HUES64 (cell line): ENCODE data around the gene WNT5A.

Experiments used
- H3K27ac ChIP-seq: 2 replicates; pipeline ENCODE4 v1.7.0; 2013; ENCODE audit warnings: low read depth, low read length, inconsistent platforms
- H3K27me3 ChIP-seq: 2 replicates; pipeline ENCODE4 v1.6.1; 2013; ENCODE audit warnings: mild to moderate bottlenecking, low read length; ENCODE audit not compliant: insufficient read depth
- H3K36me3 ChIP-seq: 2 replicates; pipeline ENCODE4 v1.6.1; 2013; ENCODE audit warnings: mild to moderate bottlenecking, low read length; ENCODE audit not compliant: insufficient read depth
- H3K4me1 ChIP-seq: 2 replicates; pipeline ENCODE4 v1.6.1; 2013; ENCODE audit warnings: mild to moderate bottlenecking, low read length, moderate library complexity; ENCODE audit not compliant: insufficient read depth
- H3K4me3 ChIP-seq: 2 replicates; pipeline ENCODE4 v1.5.1; 2013; ENCODE audit warnings: mild to moderate bottlenecking, low read length, moderate library complexity
- H3K9ac ChIP-seq: 2 replicates; pipeline ENCODE4 v1.6.1; 2013; ENCODE audit warnings: mild to moderate bottlenecking, low read depth, low read length
- H3K9me3 ChIP-seq: 2 replicates; pipeline ENCODE4 v1.6.1; 2013; ENCODE audit warnings: low read depth, low read length; ENCODE audit not compliant: insufficient read depth
- WGBS: fragments of 150-250, 120-280 bp; methylation state at CpG from one replicate; pipeline ENCODE4 v1.1.7; 2013; ENCODE audit warnings: missing lambda C conversion rate; 5-methylcytosine and 5-hydroxymethylcytosine counted together

The WNT5A gene

DNA sequence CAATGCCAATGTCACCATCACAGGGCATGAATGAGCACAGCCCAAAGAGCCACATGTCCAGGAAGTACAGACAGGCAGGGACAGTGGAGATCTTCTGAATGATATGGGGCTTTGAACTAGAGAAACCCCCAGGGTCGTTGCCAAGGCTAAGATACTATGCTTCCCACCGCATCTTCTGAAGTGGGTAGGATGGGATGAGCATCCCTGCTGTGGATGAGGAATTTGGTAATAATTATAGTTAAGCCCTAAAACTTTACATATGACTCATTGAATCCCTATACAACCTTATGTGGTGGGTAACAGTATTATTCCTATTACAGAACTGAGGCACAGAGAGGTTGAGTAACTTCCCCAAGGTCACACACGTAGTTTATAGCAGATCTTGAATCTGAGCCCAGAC is 44.2 kb downstream of the WNT5A start:
- WGBS, result 91% methylated on average over 3 of the region's 3 CpGs
- no peaks in the 10 kb centered on the region for H3K36me3 ChIP-seq
- H3K27me3 ChIP-seq, result no peaks in the 10 kb centered on the region
- no peaks in the 10 kb centered on the region for H3K9me3 ChIP-seq
- no peak overlapping the region for H3K9ac ChIP-seq
- no peak overlapping the region for H3K4me3 ChIP-seq
- no peaks in the 10 kb centered on the region for H3K4me1 ChIP-seq
- H3K27ac ChIP-seq, result no peak overlapping the region

GRCh38 chr3:55441499-55441898 is 45.6 kb downstream of the WNT5A start:
- H3K27me3 ChIP-seq, result no peaks in the 10 kb centered on the region
- H3K4me3 ChIP-seq, result no peak overlapping the region
- WGBS, result 87% methylated on average over 4 of the region's 4 CpGs
- H3K36me3 ChIP-seq, result no peaks in the 10 kb centered on the region
- no peak overlapping the region for H3K27ac ChIP-seq
- no peak overlapping the region for H3K9ac ChIP-seq
- no peaks in the 10 kb centered on the region for H3K9me3 ChIP-seq
- H3K4me1 ChIP-seq, result no peaks in the 10 kb centered on the region

- Histone ChIP-seq H3K4me3 (no peak overlapping the region), H3K9ac (no peak overlapping the region), H3K27me3 (no peaks in the 10 kb centered on the region), H3K4me1 (no peaks in the 10 kb centered on the region), H3K9me3 (no peaks in the 10 kb centered on the region), H3K36me3 (no peaks in the 10 kb centered on the region), H3K27ac (no peak overlapping the region)
- 95% methylated on average over 2 of the region's 2 CpGs for WGBS
These were observed 46.9 kb downstream of the WNT5A start for GRCh38 chr3:55440104-55440708.

DNA sequence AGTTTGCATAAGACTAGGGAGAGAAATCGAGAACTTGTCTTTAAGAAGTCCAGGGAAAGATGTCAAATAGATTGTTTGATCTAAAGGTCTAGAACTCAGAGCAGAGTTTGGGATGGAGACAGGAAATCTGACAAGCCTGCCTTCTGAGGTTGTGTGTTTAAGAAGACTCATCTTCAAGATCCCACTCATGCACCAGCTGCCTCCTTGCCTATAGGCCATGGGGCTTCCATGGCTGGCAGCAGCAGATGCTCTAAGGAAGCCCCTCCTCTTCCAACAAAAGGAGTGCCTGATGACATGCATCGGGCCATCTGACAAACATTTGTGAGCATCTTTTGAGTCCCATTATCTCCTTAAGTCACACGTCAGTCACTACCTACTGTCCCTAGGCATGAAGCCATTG is 47.4 kb downstream of the WNT5A start:
- Histone ChIP-seq H3K27me3 (no peaks in the 10 kb centered on the region), H3K27ac (no peak overlapping the region), H3K36me3 (no peaks in the 10 kb centered on the region), H3K9me3 (no peaks in the 10 kb centered on the region), H3K4me3 (no peak overlapping the region), H3K4me1 (no peaks in the 10 kb centered on the region), H3K9ac (no peak overlapping the region)
- 92% methylated on average over 3 of the region's 3 CpGs for WGBS

DNA sequence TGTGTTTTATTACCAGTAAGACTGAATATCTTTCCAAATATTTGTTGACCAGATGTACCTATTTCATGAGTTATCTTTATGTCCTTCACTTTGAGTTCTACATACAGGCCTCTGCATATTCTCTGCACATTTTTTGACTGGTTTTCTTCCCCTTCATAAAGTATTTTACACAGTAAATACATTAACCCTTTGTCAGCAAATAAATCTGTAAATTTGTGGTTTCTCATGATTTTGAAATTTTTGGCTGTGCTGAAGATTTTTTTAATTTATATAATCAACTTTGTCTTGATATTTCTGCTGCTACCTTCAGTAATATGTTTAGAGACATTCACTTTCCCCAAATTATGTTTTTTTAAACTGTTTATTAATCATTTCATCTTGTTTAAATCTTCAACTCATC is 50.5 kb downstream of the WNT5A start:
- no peak overlapping the region for H3K4me3 ChIP-seq
- H3K36me3 ChIP-seq, result no peaks in the 10 kb centered on the region
- no peaks in the 10 kb centered on the region for H3K4me1 ChIP-seq
- H3K27ac ChIP-seq, result no peak overlapping the region
- H3K9me3 ChIP-seq, result no peaks in the 10 kb centered on the region
- H3K27me3 ChIP-seq, result no peaks in the 10 kb centered on the region
- no peak overlapping the region for H3K9ac ChIP-seq

GRCh38 chr3:55435491-55435890 is 51.6 kb downstream of the WNT5A start:
- Histone ChIP-seq H3K9me3 (no peaks in the 10 kb centered on the region), H3K4me1 (no peaks in the 10 kb centered on the region), H3K4me3 (no peak overlapping the region), H3K27ac (no peak overlapping the region), H3K27me3 (no peaks in the 10 kb centered on the region), H3K9ac (no peak overlapping the region), H3K36me3 (no peaks in the 10 kb centered on the region)
- WGBS, result 81% methylated on average over 8 of the region's 8 CpGs

DNA sequence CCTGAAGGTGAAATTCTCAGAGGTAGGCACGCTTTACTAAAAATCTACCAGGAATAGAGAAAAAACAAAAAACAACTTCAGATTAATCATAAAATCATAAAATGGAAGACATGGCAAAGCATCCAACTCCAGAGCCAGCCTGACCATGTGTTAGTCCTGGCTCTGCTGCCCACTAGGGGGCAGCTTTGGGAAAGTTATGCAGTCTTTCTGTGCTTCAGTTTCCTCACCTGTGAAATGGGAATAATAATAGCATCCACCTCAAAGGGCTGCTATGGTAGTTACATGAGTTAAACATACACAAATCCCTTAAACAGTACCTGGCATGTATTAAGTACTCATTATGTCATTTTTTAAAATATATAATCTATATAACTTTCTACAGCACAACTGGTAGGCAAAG is 52.3 kb downstream of the WNT5A start:
- Histone ChIP-seq H3K36me3 (no peaks in the 10 kb centered on the region), H3K9ac (no peak overlapping the region), H3K27ac (no peak overlapping the region), H3K4me1 (no peaks in the 10 kb centered on the region), H3K4me3 (no peak overlapping the region), H3K9me3 (no peaks in the 10 kb centered on the region), H3K27me3 (no peaks in the 10 kb centered on the region)
- no CpG with 5 or more reads among the region's 1 CpG for WGBS

DNA sequence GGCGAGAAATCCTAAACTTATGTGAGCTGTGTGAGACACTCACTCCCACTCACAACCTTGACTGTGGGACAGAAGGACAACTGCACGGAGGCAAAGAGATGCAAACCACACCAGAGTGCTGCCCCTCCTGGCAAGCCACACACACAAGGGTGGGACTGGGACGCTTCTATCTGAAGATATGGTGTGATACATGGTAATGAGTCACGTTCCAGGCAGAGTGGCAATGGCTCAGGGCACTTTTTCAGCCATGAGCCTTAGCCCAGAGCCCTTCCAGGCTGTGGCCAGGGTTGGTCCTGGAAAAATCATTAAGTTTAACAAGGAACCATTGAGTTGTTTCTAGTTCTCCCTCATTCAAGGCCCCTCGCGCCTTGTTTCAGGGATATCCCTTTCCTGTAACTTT is 56.1 kb downstream of the WNT5A start:
- no peaks in the 10 kb centered on the region for H3K36me3 ChIP-seq
- no peak overlapping the region for H3K9ac ChIP-seq
- WGBS, result 93% methylated on average over 6 of the region's 6 CpGs
- no peaks in the 10 kb centered on the region for H3K9me3 ChIP-seq
- H3K27me3 ChIP-seq, result no peaks in the 10 kb centered on the region
- no peak overlapping the region for H3K4me3 ChIP-seq
- H3K27ac ChIP-seq, result no peak overlapping the region
- H3K4me1 ChIP-seq, result no peaks in the 10 kb centered on the region

- no peak overlapping the region for H3K9ac ChIP-seq
- 94% methylated on average over 2 of the region's 5 CpGs for WGBS
- H3K4me3 ChIP-seq, result no peak overlapping the region
These were observed 59.4 kb downstream of the WNT5A start for GRCh38 chr3:55427739-55428138.

DNA sequence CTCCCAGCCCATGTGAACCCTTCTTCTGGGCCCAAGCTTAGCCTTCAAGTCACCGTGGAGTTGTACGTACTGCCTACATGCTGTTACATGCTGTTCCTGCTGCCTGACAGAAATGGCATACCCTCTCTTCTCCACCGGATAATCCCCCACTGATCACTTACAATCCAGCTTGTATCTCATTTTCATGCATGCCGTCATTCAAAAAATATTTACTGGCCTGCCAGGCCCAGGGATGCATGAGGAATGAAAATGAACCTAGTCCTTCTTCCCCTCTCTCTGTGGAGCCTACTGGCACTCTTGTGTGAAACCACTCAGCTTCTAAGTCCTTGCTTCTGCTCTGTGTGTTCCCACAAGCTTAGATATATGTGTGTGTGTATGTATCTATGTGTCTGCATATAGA is 60.6 kb downstream of the WNT5A start:
- Histone ChIP-seq H3K4me1 (no peaks in the 10 kb centered on the region), H3K9me3 (no peaks in the 10 kb centered on the region), H3K4me3 (no peak overlapping the region), H3K36me3 (no peaks in the 10 kb centered on the region), H3K9ac (no peak overlapping the region), H3K27ac (no peak overlapping the region), H3K27me3 (no peaks in the 10 kb centered on the region)
- WGBS, result 92% methylated on average over 4 of the region's 4 CpGs

More at GRCh38 chr3:55427739-55428138, 59.4 kb downstream of the WNT5A start:
- Histone ChIP-seq H3K4me1 (no peaks in the 10 kb centered on the region), H3K27ac (no peak overlapping the region), H3K9me3 (no peaks in the 10 kb centered on the region), H3K27me3 (no peaks in the 10 kb centered on the region), H3K36me3 (no peaks in the 10 kb centered on the region)

- WGBS, result 93% methylated on average over 3 of the region's 5 CpGs
- no peak overlapping the region for H3K4me3 ChIP-seq
- no peak overlapping the region for H3K27ac ChIP-seq
- H3K36me3 ChIP-seq, result no peaks in the 10 kb centered on the region
- H3K4me1 ChIP-seq, result no peaks in the 10 kb centered on the region
- no peaks in the 10 kb centered on the region for H3K27me3 ChIP-seq
- no peak overlapping the region for H3K9ac ChIP-seq
- H3K9me3 ChIP-seq, result no peaks in the 10 kb centered on the region
These were observed 63.3 kb downstream of the WNT5A start for GRCh38 chr3:55423782-55424181.

DNA sequence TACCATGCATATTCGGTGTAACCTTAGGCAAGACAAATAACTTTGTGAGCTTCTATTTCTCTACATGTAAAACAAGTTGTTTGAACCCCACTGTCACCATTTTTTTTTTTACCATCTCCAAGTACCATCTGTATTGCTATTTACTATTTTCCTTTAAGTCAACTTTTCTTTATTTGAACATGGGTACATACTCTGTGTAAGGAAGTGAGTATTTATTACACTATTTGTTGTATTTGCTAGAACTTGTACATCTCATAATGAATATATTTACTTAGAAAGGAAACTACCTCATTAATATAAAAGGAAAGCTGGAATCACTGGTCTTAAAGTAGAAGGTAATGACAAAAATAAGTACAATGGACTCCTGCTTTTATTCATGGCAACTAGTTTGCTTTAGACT is 69.9 kb downstream of the WNT5A start:
- Histone ChIP-seq H3K9ac (no peak overlapping the region), H3K27ac (no peak overlapping the region), H3K9me3 (no peaks in the 10 kb centered on the region), H3K4me3 (no peak overlapping the region), H3K4me1 (no peaks in the 10 kb centered on the region), H3K36me3 (no peaks in the 10 kb centered on the region), H3K27me3 (no peaks in the 10 kb centered on the region)
- 88% methylated on average over 1 of the region's 1 CpG for WGBS
